Measurements from ENCODE around the gene KCNJ6.
A peak's percentile ranks its signal among the peaks of the same experiment; 100 is the strongest.

KCNJ6 gene

DNA sequence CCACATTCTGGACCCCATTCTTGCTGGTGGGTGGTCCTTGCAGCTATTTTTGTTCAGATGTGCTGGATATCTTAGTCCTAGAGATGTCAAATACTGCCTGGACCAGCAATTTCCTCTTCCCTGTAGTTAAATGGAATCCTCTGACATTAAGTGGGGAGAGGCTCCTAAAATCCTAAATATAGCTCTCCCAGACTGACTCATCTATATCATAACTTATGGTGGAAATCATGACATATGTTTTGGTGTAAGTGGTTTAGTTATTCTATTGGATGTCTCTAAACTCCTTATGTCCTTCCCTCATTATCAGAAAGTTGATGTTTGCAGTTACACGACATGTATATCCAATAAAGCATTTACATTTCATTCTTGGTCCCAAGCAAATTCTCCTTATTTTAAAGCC, 73.1 kb downstream of the KCNJ6 start:
- DNase-seq (ENCODE audit: low read depth), result no peak
- TF ChIP-seq, protein P1, sequence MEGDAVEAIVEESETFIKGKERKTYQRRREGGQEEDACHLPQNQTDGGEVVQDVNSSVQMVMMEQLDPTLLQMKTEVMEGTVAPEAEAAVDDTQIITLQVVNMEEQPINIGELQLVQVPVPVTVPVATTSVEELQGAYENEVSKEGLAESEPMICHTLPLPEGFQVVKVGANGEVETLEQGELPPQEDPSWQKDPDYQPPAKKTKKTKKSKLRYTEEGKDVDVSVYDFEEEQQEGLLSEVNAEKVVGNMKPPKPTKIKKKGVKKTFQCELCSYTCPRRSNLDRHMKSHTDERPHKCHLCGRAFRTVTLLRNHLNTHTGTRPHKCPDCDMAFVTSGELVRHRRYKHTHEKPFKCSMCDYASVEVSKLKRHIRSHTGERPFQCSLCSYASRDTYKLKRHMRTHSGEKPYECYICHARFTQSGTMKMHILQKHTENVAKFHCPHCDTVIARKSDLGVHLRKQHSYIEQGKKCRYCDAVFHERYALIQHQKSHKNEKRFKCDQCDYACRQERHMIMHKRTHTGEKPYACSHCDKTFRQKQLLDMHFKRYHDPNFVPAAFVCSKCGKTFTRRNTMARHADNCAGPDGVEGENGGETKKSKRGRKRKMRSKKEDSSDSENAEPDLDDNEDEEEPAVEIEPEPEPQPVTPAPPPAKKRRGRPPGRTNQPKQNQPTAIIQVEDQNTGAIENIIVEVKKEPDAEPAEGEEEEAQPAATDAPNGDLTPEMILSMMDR (IDR thresholded peaks at IDR 0.05; ENCODE audit: low read length, missing control alignments), result no peak
- H3K4me3 ChIP-seq (replicated peaks; ENCODE audit: low read depth, low read length), result no peak overlapping the region

DNA sequence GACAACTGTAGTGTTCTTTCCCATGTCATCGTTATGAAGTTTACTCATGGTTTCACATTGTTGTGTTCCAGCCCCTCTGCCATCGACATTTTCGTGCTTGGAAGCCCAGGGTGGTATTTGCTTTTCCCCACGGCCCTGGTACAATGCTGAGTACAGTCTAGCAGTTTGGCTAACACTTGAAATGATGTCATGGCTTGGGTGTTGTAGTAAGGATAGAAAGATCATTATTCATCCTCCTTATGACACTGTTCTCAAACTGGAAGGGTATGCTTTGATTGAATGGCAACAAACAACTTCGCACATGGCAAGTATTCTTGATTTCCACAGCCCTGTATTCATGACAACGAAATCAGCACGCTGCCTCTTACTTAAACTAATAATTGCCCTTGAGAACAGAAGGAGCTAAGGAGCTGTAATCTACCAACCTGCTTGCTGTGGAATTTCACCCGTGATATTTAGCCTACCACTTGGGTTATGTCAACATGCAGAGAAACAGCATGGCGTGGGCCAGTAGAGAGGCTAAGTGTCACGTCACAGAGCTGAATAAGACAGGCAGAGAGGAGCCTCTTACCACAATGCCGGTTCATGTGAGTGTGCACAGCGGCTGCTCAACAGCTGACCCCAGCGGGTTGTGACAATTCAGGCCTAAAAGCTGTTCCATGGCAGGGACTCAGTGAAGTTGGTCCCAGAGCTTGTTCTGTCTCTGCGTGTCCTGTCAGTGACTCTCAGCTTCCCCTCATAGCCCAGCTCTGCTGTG, 73.9 kb downstream of the KCNJ6 start:
- H3K4me3 ChIP-seq (replicated peaks; ENCODE audit: low read depth, low read length), result no peak overlapping the region
- TF ChIP-seq, protein P1 (IDR thresholded peaks at IDR 0.05; ENCODE audit: low read length, missing control alignments), result no peak
- no peak for DNase-seq (ENCODE audit: low read depth)

DNA sequence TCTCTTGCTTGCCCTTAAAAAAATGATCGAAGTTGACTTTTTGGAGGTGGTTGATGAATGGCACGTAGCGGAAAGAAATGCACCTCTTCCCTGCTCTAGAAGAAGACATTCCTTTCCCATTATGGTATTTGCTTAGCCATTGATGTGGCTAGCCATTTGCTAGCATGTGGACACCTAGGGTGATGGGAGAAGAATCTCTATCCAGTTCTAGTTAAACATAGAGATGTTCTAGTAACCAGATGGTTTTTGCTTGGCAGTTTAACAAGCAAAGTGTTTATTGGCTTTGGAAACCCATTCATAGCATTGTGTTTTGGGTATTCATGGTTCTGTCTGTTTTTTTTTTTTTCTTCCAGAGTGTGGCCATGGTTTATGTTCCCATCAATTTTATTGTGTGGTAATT, 78.9 kb downstream of the KCNJ6 start:
- TF ChIP-seq, protein P1 (IDR thresholded peaks at IDR 0.05; ENCODE audit: low read length, missing control alignments), result no peak
- H3K4me3 ChIP-seq (replicated peaks; ENCODE audit: low read depth, low read length), result no peak overlapping the region
- DNase-seq (ENCODE audit: low read depth), result no peak

DNA sequence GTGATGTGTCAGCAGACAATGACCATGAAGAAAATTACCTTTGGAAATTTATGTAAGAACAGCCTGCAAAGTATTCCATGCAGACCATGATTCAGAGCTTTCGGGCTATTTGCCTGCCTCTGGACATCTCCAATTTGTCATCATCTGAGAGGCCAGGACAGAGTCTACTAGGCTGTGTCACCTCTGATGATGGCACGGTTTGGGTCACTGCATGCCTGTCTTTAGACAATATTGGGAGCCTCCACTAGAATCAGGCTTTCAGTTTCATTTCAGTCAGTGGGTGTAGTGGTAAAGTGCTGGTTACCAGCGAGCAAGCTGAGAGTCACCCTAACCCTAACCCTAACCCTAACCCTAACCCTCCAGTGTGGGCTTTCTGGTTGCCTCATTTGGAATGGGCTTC, 80.8 kb downstream of the KCNJ6 start:
- no peak overlapping the region for H3K4me3 ChIP-seq (replicated peaks; ENCODE audit: low read depth, low read length)
- DNase-seq (ENCODE audit: low read depth), result no peak
- TF ChIP-seq, protein P1 (IDR thresholded peaks at IDR 0.05; ENCODE audit: low read length, missing control alignments), result no peak

DNA sequence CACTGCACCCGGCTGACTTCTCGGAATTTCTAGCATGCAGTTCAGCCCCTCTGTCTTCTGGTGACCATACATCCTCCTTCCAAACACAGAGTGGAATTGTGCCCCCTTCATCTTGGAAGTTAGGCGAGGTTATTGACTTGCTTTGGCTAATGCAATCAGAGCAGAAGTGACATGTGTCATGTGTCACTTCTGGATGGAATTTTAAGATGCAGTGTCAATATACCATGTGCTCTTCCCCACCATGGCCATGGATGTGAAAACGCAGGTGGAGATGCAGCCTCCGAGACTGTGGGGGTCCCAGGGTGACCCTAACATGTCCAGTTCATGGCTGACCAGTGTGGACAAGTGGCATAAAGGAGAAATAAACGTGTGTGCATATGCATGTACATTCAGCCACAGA, 83.0 kb downstream of the KCNJ6 start:
- DNase-seq (ENCODE audit: low read depth), result no peak
- TF ChIP-seq, protein P1 (IDR thresholded peaks at IDR 0.05; ENCODE audit: low read length, missing control alignments), result no peak
- no peak overlapping the region for H3K4me3 ChIP-seq (replicated peaks; ENCODE audit: low read depth, low read length)

DNA sequence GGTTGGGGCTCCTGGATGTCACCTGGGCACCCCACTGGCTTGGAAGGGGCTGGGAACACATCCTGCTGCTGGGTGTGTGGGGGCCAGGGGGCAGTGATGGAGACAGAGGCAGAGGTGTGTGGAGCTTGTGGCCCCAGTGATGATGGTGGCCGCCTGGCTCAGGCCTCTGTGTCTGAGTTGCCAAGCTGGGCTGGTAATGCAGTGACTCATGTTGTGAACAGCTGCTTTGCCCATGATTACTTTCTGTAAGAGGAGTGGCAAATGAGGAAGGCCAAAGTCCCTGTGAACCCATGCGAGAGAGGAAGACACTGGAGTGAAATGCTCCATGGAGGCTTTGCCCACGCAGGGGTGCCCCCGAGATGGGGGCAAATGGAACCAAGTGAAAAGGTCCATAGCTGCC, 86.8 kb downstream of the KCNJ6 start:
- DNase-seq (ENCODE audit: low read depth), result peak; percentile 17
- no peak overlapping the region for H3K4me3 ChIP-seq (replicated peaks; ENCODE audit: low read depth, low read length)
- TF ChIP-seq, protein P1 (IDR thresholded peaks at IDR 0.05; ENCODE audit: low read length, missing control alignments), result no peak

DNA sequence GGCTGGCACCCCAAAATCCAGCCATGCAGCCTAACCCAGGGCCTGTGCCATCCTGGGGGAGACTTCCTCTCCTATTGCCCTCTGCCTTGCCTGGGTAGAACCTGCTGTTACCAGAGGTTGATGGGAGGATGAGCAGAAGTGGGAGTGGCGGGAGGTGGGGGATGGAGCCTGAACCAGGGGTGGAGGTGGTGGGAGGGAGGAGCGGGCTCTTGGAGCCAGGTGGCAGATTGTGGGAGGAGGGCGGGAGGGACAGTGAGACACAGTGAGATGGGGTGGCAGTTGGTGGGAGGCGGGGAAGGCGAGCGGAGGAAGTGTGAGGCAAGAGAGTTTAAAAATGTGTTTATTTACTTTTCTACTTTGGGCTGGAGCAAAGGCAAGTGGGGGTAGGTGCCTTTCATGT, 87.3 kb downstream of the KCNJ6 start:
- no peak overlapping the region for H3K4me3 ChIP-seq (replicated peaks; ENCODE audit: low read depth, low read length)
- DNase-seq (ENCODE audit: low read depth), result no peak
- TF ChIP-seq, protein P1 (IDR thresholded peaks at IDR 0.05; ENCODE audit: low read length, missing control alignments), result no peak
